NCI-H69 (cell line): ENCODE results near the gene VAT1L.

Experiments
- DNase-seq: peaks from one replicate; lab custom pipeline; 2025; lab: John Stamatoyannopoulos, UW

The VAT1L gene

DNA sequence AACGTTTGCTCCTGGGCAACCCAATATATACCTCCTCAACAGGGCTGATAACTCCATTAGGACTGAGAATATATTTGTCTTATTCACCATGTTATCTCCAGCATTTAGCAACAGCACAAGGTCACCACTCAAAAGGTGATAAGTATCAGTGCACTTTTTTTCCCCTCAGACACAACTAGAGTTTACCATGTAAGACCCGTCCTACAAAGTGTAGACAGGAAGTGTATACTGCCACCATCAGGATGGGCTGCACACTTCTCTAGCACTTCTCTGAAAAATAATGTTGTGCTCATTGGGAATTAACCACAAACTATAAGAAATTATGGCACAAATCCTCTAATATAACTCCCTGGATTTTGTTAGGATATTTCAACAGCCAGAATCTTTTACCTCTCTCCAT is 5.7 kb upstream of the VAT1L start:
- DNase-seq, result no peak

DNA sequence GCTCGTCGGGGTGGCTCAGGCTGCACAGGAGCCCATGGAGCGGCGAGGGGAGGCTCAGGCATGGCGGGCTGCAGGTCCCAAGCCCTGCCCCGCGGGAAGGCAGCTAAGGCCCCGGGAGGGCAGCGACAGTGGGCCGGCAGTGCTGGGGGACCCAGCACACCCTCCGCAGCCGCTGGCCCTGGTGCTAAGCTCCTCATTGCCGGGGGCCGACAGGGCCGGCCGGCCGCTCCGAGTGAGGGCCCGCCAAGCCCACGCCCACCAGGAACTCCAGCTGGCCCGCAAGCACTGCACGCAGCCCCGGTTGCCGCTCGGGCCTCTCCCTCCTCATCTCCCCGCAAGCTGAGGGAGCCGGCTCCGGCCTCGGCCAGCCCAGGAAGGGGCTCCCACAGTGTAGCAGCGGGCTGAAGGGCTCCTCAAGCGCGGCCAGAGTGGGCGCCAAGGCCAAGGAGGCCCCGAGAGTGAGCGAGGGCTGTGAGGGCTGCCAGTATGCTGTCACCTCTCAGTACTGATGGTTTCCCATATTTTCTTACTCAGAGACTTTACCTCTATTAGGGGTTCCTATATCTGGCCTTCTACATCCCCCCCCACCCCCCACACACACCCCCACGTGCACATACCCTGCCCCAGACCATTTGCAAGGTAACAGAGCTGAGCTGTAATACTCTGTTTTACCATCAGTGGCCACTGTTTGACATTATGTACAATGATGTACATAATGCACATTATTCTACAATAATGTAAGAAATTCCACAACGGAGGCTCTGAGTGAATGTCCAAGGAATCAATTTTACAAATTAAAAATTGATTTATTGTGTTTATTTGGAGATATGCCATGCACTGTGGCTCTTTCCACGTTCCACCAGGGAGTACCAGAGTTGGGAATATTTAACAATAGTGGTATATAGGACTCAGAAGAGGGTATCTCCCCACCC is 3.7 kb upstream of the VAT1L start:
- no peak for DNase-seq

DNA sequence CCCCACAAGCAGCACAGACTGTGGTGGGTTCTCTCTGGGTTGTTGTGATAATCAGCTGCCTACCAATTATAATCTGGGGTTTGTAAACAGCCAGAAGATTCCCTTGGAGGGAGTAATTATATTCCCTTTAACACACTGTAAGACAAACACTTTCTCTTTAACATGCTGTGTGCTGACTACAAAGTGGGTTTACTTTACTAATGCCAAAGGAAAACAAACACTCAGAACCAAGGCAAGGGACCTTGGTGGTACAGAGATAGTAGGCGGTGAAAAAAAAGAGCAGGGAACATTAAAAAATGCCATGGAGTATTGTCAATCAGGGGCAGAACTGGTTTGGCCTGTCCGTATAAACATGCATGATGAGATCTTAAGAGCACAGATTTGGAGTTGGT is 3.0 kb upstream of the VAT1L start:
- no peak for DNase-seq

DNA sequence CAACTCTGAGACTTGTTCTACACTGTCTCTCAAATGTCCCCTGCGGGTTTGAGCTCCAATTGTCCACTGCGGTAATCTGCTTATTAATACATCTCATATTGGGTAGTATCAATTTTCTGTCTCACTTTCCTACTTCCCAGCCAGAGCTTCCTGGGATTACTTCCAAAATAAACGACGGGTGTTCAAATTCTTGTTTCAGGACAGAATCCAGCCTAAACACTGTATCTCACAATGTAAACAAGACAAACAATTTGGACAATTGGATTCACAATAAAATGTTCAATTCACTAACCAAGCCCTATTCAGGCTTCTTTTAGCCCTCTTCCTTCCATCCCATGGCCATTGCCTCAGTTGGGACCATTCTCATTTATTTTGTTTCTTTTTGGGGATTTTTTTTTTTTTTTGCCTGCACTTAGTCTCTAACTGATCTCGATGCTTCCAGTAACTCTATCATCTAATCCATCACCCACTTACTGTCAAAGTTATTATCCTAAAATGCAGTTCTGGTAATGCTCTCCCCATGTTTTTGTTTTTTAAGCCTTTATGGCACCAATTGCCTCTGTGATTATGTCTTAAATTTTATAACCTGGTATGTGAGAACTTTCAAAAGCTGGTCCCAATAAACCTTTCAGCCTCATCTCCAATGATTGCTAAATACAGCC is 2.0 kb upstream of the VAT1L start:
- DNase-seq, result no peak

DNA sequence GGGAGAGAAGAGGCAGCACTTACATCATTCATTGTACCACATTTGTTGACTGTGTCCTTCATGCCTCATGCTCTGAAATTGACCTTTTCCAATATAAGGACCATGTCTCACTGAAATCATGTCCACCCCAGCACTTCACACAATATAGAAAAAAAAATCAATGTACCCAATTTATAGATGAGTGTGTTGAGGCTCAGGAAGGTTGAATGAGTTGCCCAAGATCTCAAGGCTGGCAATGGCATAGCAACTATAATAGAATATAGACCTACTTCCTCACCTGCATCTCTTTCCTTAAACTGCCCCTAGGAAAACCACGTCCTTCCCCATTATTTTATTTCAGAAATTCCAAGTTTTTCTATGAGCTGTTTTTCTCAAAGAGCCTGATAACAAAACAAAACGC is 912 bp upstream of the VAT1L start:
- DNase-seq, result no peak

DNA sequence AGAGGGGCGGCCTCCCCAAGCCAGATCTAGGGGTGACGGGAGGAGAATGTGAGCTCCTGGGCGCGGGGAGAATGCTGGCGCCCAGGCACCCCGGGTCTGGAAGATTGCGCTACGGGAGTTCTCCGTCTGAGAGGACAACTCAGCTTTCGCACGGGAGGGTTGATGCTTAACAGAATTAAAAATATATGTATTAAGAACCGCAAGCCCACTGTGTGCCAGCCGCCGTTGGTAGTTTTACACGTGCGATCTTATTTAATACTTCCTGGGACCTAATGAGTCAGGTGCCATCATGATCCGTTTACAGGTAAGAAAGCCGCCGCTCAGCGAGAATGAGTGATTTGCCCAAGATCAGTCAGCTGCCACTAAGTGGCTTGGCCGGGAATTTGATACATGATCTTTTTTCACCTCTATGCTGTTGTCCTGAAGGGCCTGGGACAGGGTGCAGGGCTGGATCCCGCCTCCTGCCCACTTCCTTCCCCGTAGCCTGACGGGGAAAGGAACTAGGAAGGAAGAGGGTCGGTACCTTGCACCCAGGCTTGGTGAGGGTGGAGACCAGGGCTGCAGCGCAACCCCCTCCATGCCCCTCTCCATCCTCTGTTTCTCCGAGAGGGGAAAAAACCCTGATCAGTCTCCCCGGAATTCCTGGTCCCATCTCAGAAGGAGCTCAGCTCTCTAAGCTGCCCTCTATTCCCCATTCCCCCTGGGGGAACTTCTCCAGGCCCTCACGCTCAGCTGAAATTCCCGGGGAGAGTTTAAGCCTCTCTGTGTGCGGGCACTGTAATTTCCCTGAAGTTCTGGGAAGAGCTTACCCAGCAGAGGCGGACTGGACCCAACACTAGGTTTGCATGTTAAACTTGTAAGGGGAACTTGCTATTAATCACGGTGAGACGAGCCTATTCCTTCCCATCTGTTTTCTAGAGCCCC is 983 bp downstream of the VAT1L start:
- DNase-seq, result no peak

DNA sequence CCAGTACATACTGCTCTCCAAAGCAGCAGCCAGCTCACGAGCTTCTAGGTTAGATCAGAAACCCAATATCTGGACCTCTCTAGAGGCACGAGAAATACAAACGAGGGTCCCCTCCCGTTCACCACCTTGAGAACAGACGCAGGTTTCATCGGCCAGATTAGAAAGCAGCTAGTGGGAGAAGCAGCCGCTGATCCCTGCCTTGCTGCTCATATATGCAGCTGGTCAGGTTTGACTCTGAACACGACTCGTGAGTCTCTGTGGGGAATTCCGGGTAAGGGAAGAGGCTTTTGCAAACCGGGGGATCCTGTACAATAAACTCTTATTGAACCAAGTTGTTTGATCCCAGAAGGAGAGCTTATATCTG is 1.6 kb downstream of the VAT1L start:
- DNase-seq, result no peak

DNA sequence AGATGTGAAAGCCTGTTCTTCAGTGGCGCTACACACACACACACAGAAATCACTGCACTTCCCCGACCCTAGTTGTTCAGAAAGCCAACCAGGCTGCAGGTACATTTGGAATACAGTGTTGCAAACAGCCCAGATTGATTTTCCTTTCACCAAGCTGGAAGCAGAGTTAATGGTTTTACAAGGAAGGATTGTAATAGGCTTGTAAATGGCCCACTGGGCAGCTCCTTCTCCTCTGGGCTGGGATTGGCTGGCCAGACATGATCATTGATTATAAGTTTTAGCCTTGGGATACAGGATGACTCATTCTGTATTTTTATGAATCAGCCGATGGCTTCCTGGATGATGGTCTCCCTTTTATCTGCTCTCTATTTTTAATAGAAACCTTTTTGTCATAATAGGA is 2.5 kb downstream of the VAT1L start:
- DNase-seq, result no peak

DNA sequence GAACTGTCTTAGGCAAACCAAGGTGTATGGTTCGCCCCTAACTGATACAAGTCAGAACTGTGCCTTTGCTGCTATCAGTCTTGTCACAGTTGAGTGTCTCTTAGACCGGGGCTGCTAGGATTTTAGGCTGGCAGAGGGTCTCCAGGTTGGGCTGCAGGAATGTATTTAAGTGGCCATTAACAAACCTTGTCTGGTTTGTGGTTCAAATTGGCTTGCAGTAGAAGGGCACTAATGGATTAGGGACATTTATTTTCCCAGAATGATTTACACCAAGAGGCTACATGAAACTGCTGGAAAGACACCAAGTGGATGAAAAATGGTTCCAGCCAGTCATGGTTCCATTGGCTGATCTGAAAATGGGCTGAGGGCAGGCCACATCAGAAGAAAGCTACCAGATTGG is 5.1 kb downstream of the VAT1L start:
- no peak for DNase-seq

DNA sequence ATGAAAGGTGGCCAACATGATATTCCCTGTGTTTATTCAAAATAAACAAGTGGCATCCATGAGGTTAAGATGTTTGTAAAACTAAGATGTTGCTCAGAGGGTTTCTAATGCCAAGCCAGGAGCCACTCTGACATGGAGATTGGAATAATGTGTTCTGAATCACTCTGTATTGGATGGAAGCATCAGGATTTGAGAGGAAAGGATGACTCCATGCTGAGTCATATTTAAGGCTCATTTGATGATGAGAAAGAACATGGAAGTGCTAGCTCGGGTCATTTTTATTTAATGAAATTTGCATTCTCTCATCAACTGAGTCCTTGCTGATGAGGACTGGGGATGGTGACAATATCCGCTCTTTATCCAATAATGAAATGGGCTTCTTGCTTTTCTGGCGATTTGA is 6.2 kb downstream of the VAT1L start:
- DNase-seq, result no peak

DNA sequence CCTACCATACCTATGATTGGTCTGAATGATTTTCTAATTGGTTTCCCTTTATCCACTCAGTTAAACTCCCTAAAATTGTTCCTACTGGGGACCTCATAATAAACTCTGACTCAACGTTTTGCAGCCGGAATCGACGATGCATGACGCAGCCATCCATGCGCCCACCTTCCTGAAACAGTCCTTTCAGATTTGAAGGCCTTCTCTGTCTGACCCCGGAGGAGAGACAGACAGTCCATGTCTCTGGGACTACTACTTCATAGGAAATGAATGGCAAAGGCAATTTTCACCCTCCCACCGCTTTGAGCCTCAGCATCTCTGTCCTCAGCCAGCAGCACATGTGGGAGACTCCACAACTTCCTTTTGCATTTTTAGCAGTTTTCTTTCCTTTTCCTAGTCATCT is 13.5 kb downstream of the VAT1L start:
- no peak for DNase-seq

DNA sequence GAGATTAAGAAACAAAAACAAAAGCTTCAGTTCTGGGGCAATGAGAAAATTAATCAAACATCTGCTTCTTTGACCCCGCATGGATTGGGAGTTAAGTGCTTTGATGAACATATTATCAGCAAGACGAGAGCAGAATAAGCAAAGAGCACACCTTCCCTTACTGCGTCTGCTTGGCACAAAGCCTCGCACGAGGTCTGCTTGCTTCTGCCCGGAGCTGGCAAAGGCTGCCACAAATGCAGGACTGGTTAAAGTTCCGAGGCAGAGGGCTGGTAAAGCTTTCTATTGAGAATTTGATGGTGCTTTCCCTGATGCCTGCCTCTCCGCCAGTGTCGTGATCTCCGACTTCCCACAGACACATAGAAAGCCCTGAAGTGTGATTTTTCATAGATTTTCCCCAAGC is 17.0 kb downstream of the VAT1L start:
- no peak for DNase-seq

DNA sequence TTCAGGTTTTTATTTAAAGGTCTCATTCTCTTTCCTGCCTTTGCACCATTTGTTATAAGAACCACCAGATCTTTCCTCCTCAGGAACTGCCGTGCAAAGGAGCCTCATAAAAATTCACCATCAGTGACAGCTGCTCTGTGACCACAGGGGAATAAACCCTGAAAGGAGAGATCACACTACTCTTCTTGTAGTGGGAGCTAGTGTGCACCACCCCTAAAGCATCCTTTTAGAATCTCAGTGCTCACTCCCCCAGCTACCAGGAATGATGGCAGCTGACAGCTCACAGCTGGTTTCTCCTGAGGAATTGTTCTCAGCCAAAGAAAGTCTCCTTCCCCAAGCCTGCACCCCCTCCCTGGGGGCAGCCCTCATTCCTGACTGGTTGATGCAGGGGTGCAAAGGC is 18.7 kb downstream of the VAT1L start:
- DNase-seq, result no peak

DNA sequence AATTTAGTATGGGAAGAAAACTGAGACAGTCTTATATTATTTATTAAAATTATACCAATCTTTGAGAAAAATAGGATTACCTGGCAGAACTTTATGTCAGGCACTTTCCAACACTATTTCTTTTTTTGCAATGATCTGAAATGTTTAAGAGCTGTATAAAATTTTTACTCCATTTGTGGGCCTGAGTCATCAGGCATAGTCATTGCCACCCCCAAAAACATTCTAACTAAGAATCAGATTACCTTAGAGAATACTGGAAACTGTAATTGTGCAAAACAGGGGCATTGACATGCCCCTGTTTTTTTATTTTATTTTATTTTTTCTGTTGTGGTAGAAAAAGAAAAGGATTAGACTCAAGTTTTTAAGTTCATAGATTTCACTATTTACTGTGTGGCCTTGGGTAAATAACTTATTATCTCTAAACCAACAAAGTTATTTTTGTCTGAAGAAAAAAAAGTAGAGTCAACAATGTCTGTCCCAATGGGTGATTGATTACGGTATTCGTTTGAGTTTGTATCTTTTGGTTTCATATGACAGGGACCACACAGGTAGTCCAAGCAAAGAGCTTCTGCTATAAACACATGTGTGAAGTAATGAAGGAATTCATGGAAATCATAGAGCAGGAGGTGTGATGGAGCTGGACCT is 24.6 kb downstream of the VAT1L start:
- no peak for DNase-seq

DNA sequence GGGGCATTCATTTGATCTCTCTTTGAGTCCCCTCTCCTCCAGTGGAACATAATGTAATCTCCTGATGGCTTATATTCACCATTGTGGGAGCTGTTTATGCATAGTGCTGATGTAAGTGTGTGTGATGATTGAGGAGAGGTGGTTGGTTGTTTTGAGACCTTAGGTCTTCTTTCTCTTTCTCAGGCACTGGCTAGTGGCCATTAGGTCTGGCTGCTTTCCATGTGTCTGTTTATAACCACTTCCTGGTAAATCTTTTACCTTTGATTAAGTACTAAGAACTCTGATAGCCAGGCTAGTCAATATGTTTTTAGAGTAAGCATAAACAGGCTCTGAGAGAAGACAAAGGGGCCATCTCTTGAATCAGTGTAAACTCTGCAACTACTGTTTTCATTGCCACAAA is 27.9 kb downstream of the VAT1L start:
- DNase-seq, result no peak

DNA sequence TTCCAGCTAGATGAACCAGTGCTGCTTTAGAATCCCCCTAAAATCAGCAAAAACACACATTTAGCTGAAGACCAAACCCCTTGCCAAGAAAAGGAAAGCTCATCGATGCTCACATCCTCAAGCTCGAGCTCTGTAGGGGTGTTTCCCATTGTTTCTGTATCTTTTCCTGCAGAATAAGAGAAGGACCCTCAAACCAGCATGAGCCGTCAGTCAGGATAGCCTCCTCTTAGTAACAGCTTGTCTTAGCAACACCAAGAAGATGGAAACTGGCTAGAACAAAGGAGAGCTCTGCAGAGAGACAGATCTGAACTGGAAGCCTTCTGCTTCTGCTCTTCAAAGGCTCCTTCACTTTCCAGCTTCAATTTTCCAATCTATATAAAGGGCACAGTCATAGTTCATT is 32.0 kb downstream of the VAT1L start:
- no peak for DNase-seq

DNA sequence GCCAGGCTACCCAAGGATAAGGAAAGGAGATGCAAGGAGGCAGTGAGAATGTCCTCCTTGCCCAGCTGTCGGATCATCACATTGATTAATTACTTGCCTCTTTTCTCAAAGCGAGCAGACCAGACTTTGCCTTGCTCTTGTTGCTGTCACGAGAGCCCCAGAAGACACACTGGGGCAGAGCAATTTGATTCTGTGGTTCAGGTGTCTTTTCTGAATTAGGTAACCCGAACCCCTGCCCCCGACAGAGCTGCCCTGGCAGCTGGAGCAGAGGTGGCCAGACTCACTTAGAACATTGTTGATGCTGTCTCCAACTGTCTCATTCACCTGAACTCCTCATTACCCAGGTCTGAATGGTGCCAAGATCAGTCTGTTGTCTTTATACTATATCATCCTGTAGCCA is 34.3 kb downstream of the VAT1L start:
- DNase-seq, result no peak

DNA sequence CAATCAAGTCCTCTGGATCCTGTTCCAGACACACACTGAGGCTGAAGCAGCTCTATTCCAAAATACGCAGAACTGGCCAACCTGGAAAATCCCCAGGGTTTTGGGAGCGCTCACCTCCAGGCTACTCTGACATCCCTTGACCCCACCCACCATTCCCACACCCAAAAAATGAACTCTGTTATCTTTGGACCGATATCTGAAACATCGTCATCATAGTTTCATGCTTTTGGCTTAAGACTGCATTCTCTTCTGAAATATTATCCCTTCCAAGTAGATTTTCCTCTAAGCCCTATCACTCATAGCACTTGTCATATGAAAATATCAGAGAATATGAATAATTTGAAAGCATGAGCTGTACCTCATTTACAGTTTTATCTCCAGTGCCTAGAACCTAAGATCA is 34.7 kb downstream of the VAT1L start:
- no peak for DNase-seq

DNA sequence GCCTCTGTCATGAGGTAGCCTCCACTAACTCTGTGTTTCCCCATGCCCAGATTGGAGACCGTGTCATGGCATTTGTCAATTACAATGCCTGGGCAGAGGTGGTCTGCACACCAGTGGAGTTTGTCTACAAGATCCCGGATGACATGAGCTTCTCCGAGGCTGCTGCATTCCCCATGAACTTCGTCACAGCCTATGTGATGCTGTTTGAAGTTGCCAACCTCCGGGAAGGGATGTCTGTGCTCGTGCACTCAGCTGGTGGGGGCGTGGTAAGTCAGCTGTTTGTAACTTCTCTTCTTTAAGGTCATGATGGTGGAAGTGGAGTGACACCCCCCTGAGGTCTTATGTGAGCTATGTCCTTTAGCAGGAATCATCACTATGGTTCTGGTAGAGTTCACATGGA is 36.8 kb downstream of the VAT1L start:
- no peak for DNase-seq

DNA sequence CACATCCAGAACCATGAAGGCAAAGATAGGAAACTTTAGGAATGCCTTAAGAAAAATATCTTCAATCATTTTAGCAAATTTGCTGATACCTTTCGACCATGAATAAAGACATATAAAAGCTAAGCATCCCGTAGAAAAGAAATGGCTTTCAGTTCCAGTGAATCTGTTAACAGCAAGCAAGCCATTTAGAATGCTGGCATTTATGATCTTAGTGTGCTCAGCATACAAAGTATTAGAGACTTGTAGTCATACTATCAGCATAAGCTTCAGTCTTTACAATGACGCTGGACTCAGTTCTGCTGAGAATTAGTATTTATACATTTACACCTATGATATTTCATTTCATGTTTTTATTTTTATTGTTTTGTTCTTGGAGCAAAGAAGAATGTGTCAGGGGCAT is 38.7 kb downstream of the VAT1L start:
- no peak for DNase-seq

DNA sequence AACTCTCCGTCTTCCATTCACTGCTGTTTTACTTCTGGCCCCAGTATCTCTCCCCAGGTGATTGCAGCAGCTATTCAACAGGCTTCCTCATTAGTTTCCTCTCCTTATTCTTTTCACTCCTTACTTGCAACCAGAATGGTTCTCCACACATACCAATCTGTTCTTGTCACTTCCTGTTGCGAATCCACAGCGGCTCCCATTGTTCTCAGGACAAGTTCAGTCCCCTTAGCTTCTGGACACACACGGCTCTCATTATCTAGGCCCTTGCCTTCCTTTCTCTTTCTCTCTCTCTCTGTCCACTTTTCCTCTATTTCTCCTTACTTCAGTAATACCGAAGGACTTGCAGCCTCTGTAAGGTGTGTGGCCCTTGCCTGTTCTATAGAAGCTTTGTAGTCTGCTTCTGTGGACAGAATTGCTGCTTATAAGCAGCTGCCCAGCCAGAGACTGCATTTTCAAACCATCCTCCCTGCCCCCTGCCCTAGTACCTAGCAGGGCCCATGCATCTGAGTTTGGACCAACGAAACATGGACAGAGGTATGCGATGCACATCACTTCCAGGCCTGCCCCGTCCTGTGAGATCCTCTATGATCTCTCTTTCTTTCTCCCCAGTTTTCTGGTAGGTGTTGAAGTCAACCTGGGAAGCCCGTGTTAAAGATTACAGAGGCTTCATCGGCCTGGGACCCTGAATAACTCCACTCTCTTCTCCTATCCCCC is 45.7 kb downstream of the VAT1L start:
- DNase-seq, result no peak
